ENCODE measurements around the gene YWHAB.

The YWHAB gene

DNA sequence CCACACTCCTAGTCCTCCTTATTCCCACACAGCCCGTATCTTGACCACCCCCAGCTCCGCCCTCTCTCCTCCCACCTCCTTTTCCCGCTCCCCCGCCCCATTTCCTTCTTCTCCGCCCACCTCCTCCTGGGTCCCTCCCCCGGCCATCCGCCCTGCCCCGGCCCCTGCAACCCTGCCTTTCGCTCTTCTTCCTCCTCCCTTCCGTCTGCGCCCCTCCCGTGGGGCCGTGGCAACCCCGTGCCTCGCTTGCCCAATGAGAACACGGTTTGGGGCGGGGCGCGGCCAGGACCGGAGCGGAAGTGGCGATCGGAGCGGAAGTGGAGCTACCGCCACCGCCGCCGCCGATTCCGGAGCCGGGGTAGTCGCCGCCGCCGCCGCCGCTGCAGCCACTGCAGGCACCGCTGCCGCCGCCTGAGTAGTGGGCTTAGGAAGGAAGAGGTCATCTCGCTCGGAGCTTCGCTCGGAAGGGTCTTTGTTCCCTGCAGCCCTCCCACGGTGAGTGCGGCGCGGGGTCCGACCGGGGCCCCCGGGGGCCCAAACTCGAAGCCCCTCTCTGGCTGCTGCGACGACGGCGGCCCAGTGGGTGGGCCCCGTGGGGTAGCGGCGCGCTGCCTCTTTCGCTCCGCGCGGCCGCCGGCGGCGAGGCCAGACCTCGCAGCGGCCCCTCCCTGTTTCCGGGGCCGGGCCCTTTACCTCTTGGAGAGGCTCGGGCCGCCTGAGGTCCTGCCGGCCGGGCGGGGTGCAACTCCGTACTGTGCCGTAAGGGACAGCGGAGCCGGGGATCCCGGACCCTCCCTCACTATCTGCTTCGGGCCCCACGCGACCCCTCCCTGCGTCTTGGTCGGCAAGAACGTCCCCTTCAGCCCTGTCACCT lies at the start of gene YWHAB:
Gene YWHAB (plus strand): TSS at position 314 of the 874 bp plus-strand sequence. CDS start 15,829 bp downstream, outside the sequence.
- H3K36me3 ChIP-seq (ENCODE audit: low read length), result peaks cover 12% of the 10 kb centered on the region
- TF ChIP-seq EZH2phosphoT487 (conservative IDR thresholded peaks at IDR 0.05; ENCODE audit: low read length), result no peak
- TF ChIP-seq, protein P1, sequence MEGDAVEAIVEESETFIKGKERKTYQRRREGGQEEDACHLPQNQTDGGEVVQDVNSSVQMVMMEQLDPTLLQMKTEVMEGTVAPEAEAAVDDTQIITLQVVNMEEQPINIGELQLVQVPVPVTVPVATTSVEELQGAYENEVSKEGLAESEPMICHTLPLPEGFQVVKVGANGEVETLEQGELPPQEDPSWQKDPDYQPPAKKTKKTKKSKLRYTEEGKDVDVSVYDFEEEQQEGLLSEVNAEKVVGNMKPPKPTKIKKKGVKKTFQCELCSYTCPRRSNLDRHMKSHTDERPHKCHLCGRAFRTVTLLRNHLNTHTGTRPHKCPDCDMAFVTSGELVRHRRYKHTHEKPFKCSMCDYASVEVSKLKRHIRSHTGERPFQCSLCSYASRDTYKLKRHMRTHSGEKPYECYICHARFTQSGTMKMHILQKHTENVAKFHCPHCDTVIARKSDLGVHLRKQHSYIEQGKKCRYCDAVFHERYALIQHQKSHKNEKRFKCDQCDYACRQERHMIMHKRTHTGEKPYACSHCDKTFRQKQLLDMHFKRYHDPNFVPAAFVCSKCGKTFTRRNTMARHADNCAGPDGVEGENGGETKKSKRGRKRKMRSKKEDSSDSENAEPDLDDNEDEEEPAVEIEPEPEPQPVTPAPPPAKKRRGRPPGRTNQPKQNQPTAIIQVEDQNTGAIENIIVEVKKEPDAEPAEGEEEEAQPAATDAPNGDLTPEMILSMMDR (IDR thresholded peaks at IDR 0.05; ENCODE audit: insufficient read depth, low read length, poor library complexity, severe bottlenecking), result no peak
- peak within 1 kb of the TSS; percentile 83 for H2AFZ ChIP-seq (ENCODE audit: low read depth, low read length, severe bottlenecking)
- H3K4me2 ChIP-seq (ENCODE audit: low read depth, low read length, poor library complexity, severe bottlenecking), result peak within 1 kb of the TSS; percentile 94
- H3K9me3 ChIP-seq (ENCODE audit: insufficient read depth, low read length), result no peaks in the 10 kb centered on the region
- peaks cover 51% of the 10 kb centered on the region for H3K79me2 ChIP-seq (ENCODE audit: insufficient read depth, low read length)
- H3F3A ChIP-seq (ENCODE audit: insufficient read depth), result 0 out of 2 replicates have a peak, but pooled peaks cover 4% of the 10 kb centered on the region
- H3K9ac ChIP-seq (ENCODE audit: low read length), result peak within 1 kb of the TSS; percentile 95
- H3K27ac ChIP-seq (ENCODE audit: low read depth, low read length), result peak within 1 kb of the TSS; percentile 82
- H3K9me2 ChIP-seq (replicated peaks; ENCODE audit: insufficient read depth, low read length), result no peaks in the 10 kb centered on the region
- peaks cover 43% of the 10 kb centered on the region for H4K20me1 ChIP-seq (ENCODE audit: low read depth, low read length)
- H3K27me3 ChIP-seq (ENCODE audit: low read length), result no peaks in the 10 kb centered on the region
- peak within 1 kb of the TSS; percentile 99 for H3K4me3 ChIP-seq (ENCODE audit: insufficient read depth, low read length, poor library complexity, severe bottlenecking)

DNA sequence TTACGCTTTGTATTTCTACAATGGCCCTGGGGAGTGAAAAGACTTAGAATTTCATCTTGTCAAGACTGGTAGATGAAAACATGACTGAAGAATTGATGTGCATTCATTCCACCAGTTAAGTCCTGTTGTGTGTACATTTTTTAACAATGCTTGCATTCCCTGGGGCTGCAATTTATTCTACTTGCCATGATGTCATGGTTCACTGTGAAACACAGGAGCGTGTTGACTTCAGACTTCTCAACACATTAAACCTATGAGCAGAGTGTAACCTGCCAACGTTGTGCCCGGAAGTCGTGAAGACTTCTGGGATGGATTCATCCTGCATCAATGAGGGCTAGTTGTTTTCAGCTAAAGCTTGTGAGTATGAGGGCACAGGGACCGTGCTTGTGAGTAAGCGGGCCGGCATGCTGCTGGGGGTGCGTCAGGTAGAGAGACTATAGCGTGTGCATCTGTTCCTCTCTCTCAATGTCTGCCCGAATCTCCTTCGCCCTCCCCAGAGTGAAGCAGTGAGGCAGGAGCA lies 48.8 kb upstream of the YWHAB start:
- Histone ChIP-seq H3K9ac (ENCODE audit: low read length) (no peak overlapping the region), H3K27me3 (ENCODE audit: low read length) (no peaks in the 10 kb centered on the region), H3K79me2 (ENCODE audit: insufficient read depth, low read length) (no peaks in the 10 kb centered on the region), H3F3A (ENCODE audit: insufficient read depth) (no peaks in the 10 kb centered on the region), H3K36me3 (ENCODE audit: low read length) (no peaks in the 10 kb centered on the region), H3K4me2 (ENCODE audit: low read depth, low read length, poor library complexity, severe bottlenecking) (no peak overlapping the region), H2AFZ (ENCODE audit: low read depth, low read length, severe bottlenecking) (no peak overlapping the region), H3K9me2 (replicated peaks; ENCODE audit: insufficient read depth, low read length) (no peaks in the 10 kb centered on the region), H3K27ac (ENCODE audit: low read depth, low read length) (no peak overlapping the region), H3K9me3 (ENCODE audit: insufficient read depth, low read length) (no peaks in the 10 kb centered on the region), H3K4me3 (ENCODE audit: insufficient read depth, low read length, poor library complexity, severe bottlenecking) (no peak overlapping the region), H4K20me1 (ENCODE audit: low read depth, low read length) (no peaks in the 10 kb centered on the region)
- no peak for TF ChIP-seq EZH2phosphoT487 (conservative IDR thresholded peaks at IDR 0.05; ENCODE audit: low read length)
- TF ChIP-seq, protein P1 (IDR thresholded peaks at IDR 0.05; ENCODE audit: insufficient read depth, low read length, poor library complexity, severe bottlenecking), result no peak

DNA sequence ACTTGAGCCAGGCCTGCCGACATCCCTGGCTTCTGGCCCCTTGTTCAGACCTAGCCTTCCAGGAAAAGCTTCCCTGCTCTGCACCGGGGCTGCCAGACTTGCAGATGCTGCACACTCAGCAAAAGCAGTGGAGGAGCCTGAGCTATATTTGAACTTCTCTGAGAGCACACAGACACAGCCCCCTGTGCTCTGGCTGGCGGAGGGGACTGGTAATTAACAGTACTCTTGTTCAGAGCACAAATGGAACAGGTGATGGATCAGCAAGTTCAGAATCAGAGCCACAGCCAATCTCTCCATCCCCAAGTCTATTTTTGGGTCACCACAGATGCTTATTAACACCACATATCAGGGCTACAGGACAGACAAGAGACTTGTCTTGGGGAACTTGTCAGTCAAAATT lies 47.6 kb upstream of the YWHAB start:
- Histone ChIP-seq H3K9ac (ENCODE audit: low read length) (no peak overlapping the region), H3K36me3 (ENCODE audit: low read length) (no peaks in the 10 kb centered on the region), H3K9me3 (ENCODE audit: insufficient read depth, low read length) (no peaks in the 10 kb centered on the region), H3K27me3 (ENCODE audit: low read length) (no peaks in the 10 kb centered on the region), H4K20me1 (ENCODE audit: low read depth, low read length) (no peaks in the 10 kb centered on the region), H3F3A (ENCODE audit: insufficient read depth) (no peaks in the 10 kb centered on the region), H3K9me2 (replicated peaks; ENCODE audit: insufficient read depth, low read length) (no peaks in the 10 kb centered on the region), H3K27ac (ENCODE audit: low read depth, low read length) (no peak overlapping the region), H3K79me2 (ENCODE audit: insufficient read depth, low read length) (no peaks in the 10 kb centered on the region), H2AFZ (ENCODE audit: low read depth, low read length, severe bottlenecking) (no peak overlapping the region), H3K4me3 (ENCODE audit: insufficient read depth, low read length, poor library complexity, severe bottlenecking) (no peak overlapping the region), H3K4me2 (ENCODE audit: low read depth, low read length, poor library complexity, severe bottlenecking) (no peak overlapping the region)
- TF ChIP-seq EZH2phosphoT487 (conservative IDR thresholded peaks at IDR 0.05; ENCODE audit: low read length), result no peak
- TF ChIP-seq, protein P1 (IDR thresholded peaks at IDR 0.05; ENCODE audit: insufficient read depth, low read length, poor library complexity, severe bottlenecking), result no peak

Data from SU-DHL-6 (cell line).